Uterus (tissue), 2 donors: Measurements from ENCODE around the gene UBE4B.

Experiments used
- CTCF ChIP-seq, 4 experiments: fragments of 200-600 bp in 2 of 4; fragments of 450-650 bp in 2 of 4; sonication (generic) in 2 of 4; IDR thresholded peaks; one replicate each; pipeline ENCODE4 v1.5.1; 2016 to 2019; ENCODE audit warnings: antibody characterized with exemption in 4 of 4, mild to moderate bottlenecking in 2 of 4, moderate library complexity in 1 of 4
- POLR2A ChIP-seq, 2 donors: fragments of 450-650 bp; IDR thresholded peaks; one replicate each; pipeline ENCODE4 v1.6.1; 2016; ENCODE audit warnings: antibody characterized with exemption in 2 of 2, mild to moderate bottlenecking in 1 of 2, moderate library complexity in 1 of 2

- no peak for TF ChIP-seq CTCF (IDR thresholded peaks at IDR 0.05)
- TF ChIP-seq POLR2A (IDR thresholded peaks at IDR 0.05) = no peak
Observed at GRCh38 chr1:10181154-10181553, 148.4 kb downstream of the UBE4B start.
